GM21786 (cell line): Measurements from ENCODE around the gene ACP2.

Experiments
- ATAC-seq: cut with Tn5 transposase; IDR thresholded peaks from one replicate; pipeline ENCODE4 v1.9.1; 2021; ENCODE audit not compliant: unreplicated experiment

ACP2 gene

GRCh38 chr11:47269002-47269828 lies 20.6 kb upstream of the ACP2 start:
- ATAC-seq: peak; percentile 42

GRCh38 chr11:47268448-47269001 lies 19.9 kb upstream of the ACP2 start:
- no peak for ATAC-seq

- ATAC-seq: no peak
Observed at GRCh38 chr11:47267876-47268275, 19.3 kb upstream of the ACP2 start.

- ATAC-seq: no peak
Observed at GRCh38 chr11:47264521-47264920, 15.9 kb upstream of the ACP2 start.

GRCh38 chr11:47264119-47264518 lies 15.5 kb upstream of the ACP2 start:
- no peak for ATAC-seq

GRCh38 chr11:47261291-47261800 lies 12.7 kb upstream of the ACP2 start:
- no peak for ATAC-seq

GRCh38 chr11:47260366-47260765 lies 11.8 kb upstream of the ACP2 start:
- no peak for ATAC-seq

GRCh38 chr11:47259232-47259977 lies 10.8 kb upstream of the ACP2 start:
- no peak for ATAC-seq

GRCh38 chr11:47258317-47258902 lies 9.8 kb upstream of the ACP2 start:
- no peak for ATAC-seq

- no peak for ATAC-seq
Observed at GRCh38 chr11:47257517-47258316, 9.1 kb upstream of the ACP2 start, which contains the start of gene NR1H3. Gene NR1H3, plus strand, starts transcription at chr11:47257996. Its CDS starts 1,221 bp downstream, at chr11:47259217.

GRCh38 chr11:47257177-47257516 lies 8.5 kb upstream of the ACP2 start:
- ATAC-seq: no peak

GRCh38 chr11:47256374-47256773 lies 7.8 kb upstream of the ACP2 start:
- ATAC-seq: no peak

GRCh38 chr11:47254386-47254785 lies 5.8 kb upstream of the ACP2 start:
- no peak for ATAC-seq

- no peak for ATAC-seq
Observed at GRCh38 chr11:47253660-47254059, 5.0 kb upstream of the ACP2 start.

GRCh38 chr11:47251751-47252150 lies 3.1 kb upstream of the ACP2 start:
- ATAC-seq: no peak

GRCh38 chr11:47249378-47249715 lies 733 bp upstream of the ACP2 start:
- no peak for ATAC-seq

GRCh38 chr11:47248304-47248663 lies 330 bp downstream of the ACP2 start:
- peak; percentile 17 for ATAC-seq

GRCh38 chr11:47247502-47247901 lies 1.1 kb downstream of the ACP2 start:
- ATAC-seq: no peak

- no peak for ATAC-seq
Observed at GRCh38 chr11:47245611-47246357, 2.8 kb downstream of the ACP2 start.
